AG04449 (cell line): ENCODE measurements around the gene KLF13.

Experiments
- CTCF ChIA-PET: fragments of 350-600 bp; formaldehyde crosslinking; extraction: SDS; loops from one replicate; lab custom pipeline; 2021; ENCODE audit warnings: antibody characterized with exemption; lab: Yijun Ruan, JAX
- POLR2A ChIA-PET: fragments of 400-600, 350-600 bp; formaldehyde crosslinking; extraction: SDS; loops from one replicate; lab custom pipeline; 2020; ENCODE audit warnings: antibody characterized with exemption, inconsistent platforms; lab: Yijun Ruan, JAX
- DNase-seq: peaks from one replicate; pipeline ENCODE4 v3.0.0-alpha.2; 2010; ENCODE audit warnings: low read depth, low spot score
- H3K4me3 ChIP-seq: 2 replicates; pipeline ENCODE4 v1.5.1; 2011; ENCODE audit warnings: low read depth, mild to moderate bottlenecking, control low read depth, low read length
- CTCF ChIP-seq: IDR thresholded peaks from one replicate; pipeline ENCODE4 v1.5.1; 2011; ENCODE audit warnings: mild to moderate bottlenecking, moderate library complexity, low read length, control low read depth, inconsistent platforms; ENCODE audit not compliant: insufficient read depth; ENCODE audit errors: missing control alignments

The KLF13 gene

GRCh38 chr15:31393444-31394091 lies 66.9 kb downstream of the KLF13 start:
- H3K4me3 ChIP-seq: no peak overlapping the region
- CTCF ChIA-PET: no interaction called here
- no peak for TF ChIP-seq CTCF
- POLR2A ChIA-PET: no interaction called here
- DNase-seq: no peak

- CTCF ChIA-PET: interaction anchor here (1.3 to 5.9 kb wide), 3 partner anchors 36 to 92 kb away, joined by 4 to 28 read pairs (median 5); no protein-coding TSS in a partner anchor
- no peak for DNase-seq
- POLR2A ChIA-PET: no interaction called here
- TF ChIP-seq CTCF: no peak
- no peak overlapping the region for H3K4me3 ChIP-seq
These were observed 70.4 kb downstream of the KLF13 start for GRCh38 chr15:31396881-31397560.

- DNase-seq: no peak
- POLR2A ChIA-PET: no interaction called here
- CTCF ChIA-PET: interaction anchor here (1.3 to 5.9 kb wide), 3 partner anchors 35 to 91 kb away, joined by 4 to 28 read pairs (median 5); no protein-coding TSS in a partner anchor
- no peak overlapping the region for H3K4me3 ChIP-seq
- TF ChIP-seq CTCF: no peak
These were observed 71.4 kb downstream of the KLF13 start for GRCh38 chr15:31397851-31398661.

GRCh38 chr15:31398677-31399301 lies 72.2 kb downstream of the KLF13 start:
- H3K4me3 ChIP-seq: no peak overlapping the region
- ChIA-PET CTCF (interaction anchor here (2.1 to 5.9 kb wide), 2 partner anchors 41 to 90 kb away, joined by 5 to 28 read pairs; no protein-coding TSS in a partner anchor), POLR2A (no interaction called here)
- DNase-seq: no peak
- TF ChIP-seq CTCF: no peak

- TF ChIP-seq CTCF: no peak
- ChIA-PET POLR2A (no interaction called here), CTCF (interaction anchor here (5.9 kb wide), 1 partner anchor 89 kb away, joined by 28 read pairs; no protein-coding TSS in a partner anchor)
- H3K4me3 ChIP-seq: no peak overlapping the region
- no peak for DNase-seq
These were observed 73.0 kb downstream of the KLF13 start for GRCh38 chr15:31399544-31400171.
